HCT116 (cell line): Measurements from ENCODE around the gene PCCA. TPM values are rescaled to one million over a fixed set of nuclear protein-coding genes. Genes with fewer than 3 reads are reported as not detected.
A peak's percentile ranks its signal among the peaks of the same experiment; 100 is the strongest.

Source experiments
- ATAC-seq: fragments of 200-7000 bp; cut with Tn5 transposase; 2 replicates; pipeline ENCODE4 v1.9.1; 2020; ENCODE audit warnings: mild to moderate bottlenecking, moderate library complexity
- BruUV-seq: library from RNA; stranded (reverse); fragments of 400-500 nt; replicated peaks from 2 replicates; lab custom pipeline; 2021; lab: Mats Ljungman, UMichigan
- CTCF ChIA-PET: fragments of 300-600 bp; sonication (Branson Sonifier 250); formaldehyde crosslinking; loops from one replicate; lab custom pipeline; 2021; ENCODE audit warnings: antibody characterized with exemption; lab: Charles Lee
- POLR2A ChIA-PET: fragments of 300-600, 350-600 bp; sonication (Branson Sonifier 250); formaldehyde crosslinking; loops from one replicate; lab custom pipeline; 2021; ENCODE audit warnings: antibody characterized with exemption; lab: Charles Lee
- RAD21 ChIA-PET, 2 experiments: fragments of 300-600 bp; sonication (Branson Sonifier 250); formaldehyde crosslinking; loops; one replicate each; lab custom pipeline; 2023; ENCODE audit warnings: low total read pairs in 2 of 2; ENCODE audit not compliant: uncharacterized antibody in 2 of 2, unreplicated experiment in 2 of 2, low non-redundant PET in 1 of 2; lab: Charles Lee
- DNase-seq: peaks from one replicate; pipeline ENCODE4 v3.0.0-alpha.2; 2010; ENCODE audit warnings: low read depth, low spot score
- H2AFZ ChIP-seq: fragments of 200-600 bp; shearing (Covaris generic), sonication (generic); 2 replicates; pipeline ENCODE4 v1.6.1; 2017; ENCODE audit warnings: low read depth, mixed run types, mixed read lengths, antibody characterized with exemption, low read length; ENCODE audit not compliant: poor library complexity, severe bottlenecking
- H3K27ac ChIP-seq: 2 replicates; pipeline ENCODE4 v1.5.1; 2012; ENCODE audit warnings: low read depth, low read length
- H3K27me3 ChIP-seq: fragments of 200-600 bp; sonication (generic); 2 replicates; pipeline ENCODE4 v1.6.1; 2016; ENCODE audit warnings: mixed run types, low read length, mixed read lengths; ENCODE audit not compliant: insufficient read depth
- H3K36me3 ChIP-seq, 2 experiments: fragments of 200-500 bp in 1 of 2; fragments of 200-600 bp in 1 of 2; sonication (Bioruptor generic) in 1 of 2; sonication (generic) in 1 of 2; 2 replicates each; pipeline versions ENCODE4 v1.5.1 to v1.6.1; 2014 to 2016; ENCODE audit warnings: low read length in 2 of 2, inconsistent platforms in 1 of 2, mixed read lengths in 1 of 2, mixed run types in 1 of 2; ENCODE audit not compliant: insufficient read depth in 2 of 2, control insufficient read depth in 1 of 2
- H3K4me1 ChIP-seq, 2 experiments: fragments of 200-600 bp in 1 of 2; sonication (generic) in 1 of 2; 2 replicates each; pipeline versions ENCODE4 v1.5.1 to v1.6.1; 2012 to 2017; ENCODE audit warnings: low read length in 2 of 2, inconsistent platforms in 1 of 2, mild to moderate bottlenecking in 1 of 2, mixed read lengths in 1 of 2, mixed run types in 1 of 2, moderate library complexity in 1 of 2; ENCODE audit not compliant: insufficient read depth in 2 of 2, control insufficient read depth in 1 of 2
- H3K4me2 ChIP-seq: fragments of 200-600 bp; sonication (generic); 2 replicates; pipeline ENCODE4 v1.6.1; 2017; ENCODE audit warnings: mixed run types, low read length, mixed read lengths
- H3K4me3 ChIP-seq, 2 experiments: fragments of 200-600 bp in 1 of 2; sonication (generic) in 1 of 2; replicated peaks in 1 of 2; 2 replicates each; pipeline ENCODE4 v1.5.1; 2011 to 2016; ENCODE audit warnings: low read length in 2 of 2, control low read depth in 1 of 2, low read depth in 1 of 2, mild to moderate bottlenecking in 1 of 2, mixed read lengths in 1 of 2, mixed run types in 1 of 2
- H3K79me2 ChIP-seq: fragments of 200-600 bp; sonication (generic); 2 replicates; pipeline ENCODE4 v1.6.1; 2017; ENCODE audit warnings: mild to moderate bottlenecking, mixed run types, low read length, moderate library complexity, mixed read lengths; ENCODE audit not compliant: insufficient read depth
- H3K9ac ChIP-seq: fragments of 200-600 bp; sonication (generic); 2 replicates; pipeline ENCODE4 v1.6.1; 2016; ENCODE audit warnings: low read length, mixed read lengths
- H3K9me2 ChIP-seq: fragments of 200-600 bp; sonication (generic), shearing (Covaris generic); 2 replicates; pipeline ENCODE4 v1.6.1; 2017; ENCODE audit warnings: mixed run types, mild to moderate bottlenecking, moderate library complexity; ENCODE audit not compliant: insufficient read depth
- H3K9me3 ChIP-seq, 2 experiments: fragments of 200-500 bp in 1 of 2; fragments of 200-600 bp in 1 of 2; sonication (Bioruptor generic) in 1 of 2; sonication (generic) in 1 of 2; 2 replicates each; pipeline ENCODE4 v1.6.1; 2014 to 2017; ENCODE audit warnings: low read length in 2 of 2, mixed read lengths in 2 of 2, inconsistent platforms in 1 of 2, low read depth in 1 of 2, mild to moderate bottlenecking in 1 of 2, mixed run types in 1 of 2, moderate library complexity in 1 of 2; ENCODE audit not compliant: control insufficient read depth in 1 of 2, insufficient read depth in 1 of 2
- H4K20me1 ChIP-seq: fragments of 200-600 bp; sonication (generic), shearing (Covaris generic); 2 replicates; pipeline ENCODE4 v1.6.1; 2017; ENCODE audit warnings: mixed run types, mild to moderate bottlenecking, moderate library complexity; ENCODE audit not compliant: insufficient read depth
- CBX3 ChIP-seq: IDR thresholded peaks from 2 replicates; pipeline ENCODE4 v1.6.1; 2012; ENCODE audit warnings: low read depth
- EGR1 ChIP-seq: IDR thresholded peaks from 2 replicates; pipeline ENCODE4 v1.6.1; 2012; ENCODE audit warnings: low read depth
- ELF1 ChIP-seq: IDR thresholded peaks from 2 replicates; pipeline ENCODE4 v1.6.1; 2012; ENCODE audit warnings: low read depth, borderline replicate concordance
- EZH2 ChIP-seq: fragments of 200-600 bp; sonication (generic); IDR thresholded peaks from 2 replicates; pipeline ENCODE4 v1.6.1; 2017; ENCODE audit warnings: antibody characterized with exemption, mixed run types
- FOSL1 ChIP-seq: IDR thresholded peaks from 2 replicates; pipeline ENCODE4 v1.6.1; 2012; ENCODE audit warnings: low read depth
- JUND ChIP-seq: IDR thresholded peaks from 2 replicates; pipeline ENCODE4 v1.6.1; 2012
- RAD21 ChIP-seq: IDR thresholded peaks from 2 replicates; pipeline ENCODE4 v1.6.1; 2012; ENCODE audit warnings: low read depth, mild to moderate bottlenecking
- SIN3A ChIP-seq: IDR thresholded peaks from 2 replicates; pipeline ENCODE4 v1.6.1; 2012; ENCODE audit warnings: low read depth
- SP1 ChIP-seq: IDR thresholded peaks from 2 replicates; pipeline ENCODE4 v1.6.1; 2012; ENCODE audit warnings: low read depth
- ZFX ChIP-seq: fragments of 450-650 bp; IDR thresholded peaks from 2 replicates; pipeline ENCODE4 v1.6.1; 2017
- intact Hi-C: fragments of 100-400 bp; cut with micrococcal nuclease; formaldehyde crosslinking; loops from 2 replicates; pipeline ENCODE4 v1.10.0; 2022
- total RNA-seq: library from RNA; stranded (reverse); gene quantifications from one replicate; pipeline ENCODE4 v1.2.1, GENCODE V29; 2021; ENCODE audit not compliant: unreplicated experiment
- TF ChIP-seq, protein P1 (sequence below), 3 experiments: fragments of 200-600 bp in 1 of 3; sonication (generic) in 1 of 3; IDR thresholded peaks in 2 of 3; conservative IDR thresholded peaks in 1 of 3; 2 replicates each; pipeline ENCODE4 v1.5.1; 2012 to 2017; ENCODE audit warnings: low read depth in 2 of 3, low read length in 2 of 3, antibody characterized with exemption in 1 of 3, borderline replicate concordance in 1 of 3, control low read depth in 1 of 3, mild to moderate bottlenecking in 1 of 3, mixed read lengths in 1 of 3, mixed run types in 1 of 3, moderate library complexity in 1 of 3; ENCODE audit not compliant: insufficient read depth in 1 of 3
- TF ChIP-seq, protein P2 (sequence below): IDR thresholded peaks from 2 replicates; pipeline ENCODE4 v1.6.1; 2012; ENCODE audit warnings: low read depth
- TF ChIP-seq, protein P3 (sequence below): IDR thresholded peaks from 2 replicates; pipeline ENCODE4 v1.6.1; 2011; ENCODE audit warnings: mild to moderate bottlenecking, low read length, moderate library complexity; ENCODE audit not compliant: insufficient replicate concordance; ENCODE audit errors: extremely low read depth
- TF ChIP-seq, protein P4 (sequence below): IDR thresholded peaks from 2 replicates; pipeline ENCODE4 v1.6.1; 2012

PCCA gene
- total RNA-seq, 1 experiment from 2014 or later: 23.0 TPM

DNA sequence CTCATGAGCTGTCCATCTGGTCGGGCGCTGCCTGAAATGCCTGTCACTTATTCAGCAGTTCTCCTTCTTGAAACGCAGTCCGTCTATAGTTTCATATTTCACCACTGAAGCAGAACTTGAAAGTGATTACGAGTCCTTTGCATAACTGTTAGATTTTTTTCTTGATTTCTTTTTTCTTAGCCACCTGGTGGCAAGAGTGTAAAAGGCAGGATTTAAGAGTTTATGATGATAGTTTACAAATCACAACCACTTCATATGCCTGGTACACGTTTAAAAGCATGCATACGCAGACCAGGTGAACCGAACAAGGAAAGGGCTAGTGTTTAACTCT, 453.9 kb downstream of the PCCA start:
- no peak for TF ChIP-seq EGR1
- TF ChIP-seq ZFX: no peak
- TF ChIP-seq CBX3: no peak
- TF ChIP-seq, protein P1, sequence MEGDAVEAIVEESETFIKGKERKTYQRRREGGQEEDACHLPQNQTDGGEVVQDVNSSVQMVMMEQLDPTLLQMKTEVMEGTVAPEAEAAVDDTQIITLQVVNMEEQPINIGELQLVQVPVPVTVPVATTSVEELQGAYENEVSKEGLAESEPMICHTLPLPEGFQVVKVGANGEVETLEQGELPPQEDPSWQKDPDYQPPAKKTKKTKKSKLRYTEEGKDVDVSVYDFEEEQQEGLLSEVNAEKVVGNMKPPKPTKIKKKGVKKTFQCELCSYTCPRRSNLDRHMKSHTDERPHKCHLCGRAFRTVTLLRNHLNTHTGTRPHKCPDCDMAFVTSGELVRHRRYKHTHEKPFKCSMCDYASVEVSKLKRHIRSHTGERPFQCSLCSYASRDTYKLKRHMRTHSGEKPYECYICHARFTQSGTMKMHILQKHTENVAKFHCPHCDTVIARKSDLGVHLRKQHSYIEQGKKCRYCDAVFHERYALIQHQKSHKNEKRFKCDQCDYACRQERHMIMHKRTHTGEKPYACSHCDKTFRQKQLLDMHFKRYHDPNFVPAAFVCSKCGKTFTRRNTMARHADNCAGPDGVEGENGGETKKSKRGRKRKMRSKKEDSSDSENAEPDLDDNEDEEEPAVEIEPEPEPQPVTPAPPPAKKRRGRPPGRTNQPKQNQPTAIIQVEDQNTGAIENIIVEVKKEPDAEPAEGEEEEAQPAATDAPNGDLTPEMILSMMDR (IDR thresholded peaks at IDR 0.05 in 2 of 3, conservative IDR thresholded peaks at IDR 0.05 in 1 of 3; ENCODE audit: borderline replicate concordance in 1 of 3, insufficient read depth in 1 of 3, low read depth in 2 of 3, low read length in 2 of 3): peak; percentile 35 to 54 (median 50); a peak in 5 of 6 replicates
- TF ChIP-seq JUND: no peak
- TF ChIP-seq EZH2: no peak
- peak; percentile 43 for TF ChIP-seq RAD21
- Histone ChIP-seq H3K9me2 (no peaks in the 10 kb centered on the region), H3K79me2 (no peaks in the 10 kb centered on the region), H3K4me3 (no peak overlapping the region), H3K4me2 (no peak overlapping the region), H3K27me3 (no peaks in the 10 kb centered on the region), H3K4me1 (no peaks in the 10 kb centered on the region), H3K36me3 (no peaks in the 10 kb centered on the region), H3K27ac (no peak overlapping the region), H4K20me1 (no peaks in the 10 kb centered on the region), H3K9me3 (no peaks in the 10 kb centered on the region), H2AFZ (no peak overlapping the region), H3K9ac (no peak overlapping the region)
- ChIA-PET POLR2A (no interaction called here), RAD21 (no interaction called here), CTCF (no interaction called here)
- peak; percentile 61 for ATAC-seq
- DNase-seq: no peak
- BruUV-seq: no TSS peak
- intact Hi-C loops: no loop called here

DNA sequence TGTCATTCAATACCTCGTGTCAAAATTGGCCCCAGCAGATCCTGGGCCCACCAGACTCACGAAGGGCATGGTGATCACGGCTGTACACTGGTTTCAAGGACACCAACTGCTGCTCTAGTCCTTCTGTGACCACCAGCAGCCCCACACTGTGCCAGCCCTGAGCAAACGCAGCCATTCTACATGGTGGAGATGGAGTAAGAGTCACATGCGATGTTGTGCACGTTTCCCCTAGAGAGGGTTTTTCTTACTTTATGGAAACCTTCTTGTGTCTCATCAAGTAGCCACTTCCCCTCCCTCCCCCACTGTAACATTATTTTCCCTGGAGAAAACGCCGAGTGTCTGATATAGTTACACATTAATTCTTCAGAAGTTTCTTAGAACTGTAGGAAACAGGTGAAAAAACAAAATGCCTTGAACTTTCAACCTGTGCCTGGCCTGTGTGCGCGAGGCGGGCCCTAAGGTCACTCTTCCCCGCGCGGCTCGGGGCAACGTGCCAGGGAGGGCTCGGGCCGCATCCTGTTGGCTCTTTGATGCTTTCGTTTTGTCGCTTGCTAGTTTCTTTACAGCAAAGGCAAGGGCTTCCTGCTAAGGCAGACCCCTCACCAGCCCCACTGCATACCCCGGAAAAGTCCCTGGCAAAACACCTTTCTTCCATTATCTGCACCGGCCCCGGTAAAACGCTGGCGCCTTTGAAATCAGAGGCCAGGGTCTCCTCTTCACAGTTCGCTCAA, 455.1 kb downstream of the PCCA start:
- Histone ChIP-seq H4K20me1 (no peaks in the 10 kb centered on the region), H3K9ac (no peak overlapping the region), H3K4me3 (no peak overlapping the region), H3K27ac (no peak overlapping the region), H3K4me1 (no peaks in the 10 kb centered on the region), H3K36me3 (no peaks in the 10 kb centered on the region), H3K9me3 (no peaks in the 10 kb centered on the region), H3K9me2 (no peaks in the 10 kb centered on the region), H3K27me3 (no peaks in the 10 kb centered on the region), H3K4me2 (no peak overlapping the region), H2AFZ (no peak overlapping the region), H3K79me2 (no peaks in the 10 kb centered on the region)
- no peak for DNase-seq
- ChIA-PET CTCF (no interaction called here), POLR2A (no interaction called here), RAD21 (no interaction called here)
- no peak for ATAC-seq
- no TSS peak for BruUV-seq
- intact Hi-C loops: no loop called here
- TF ChIP-seq, protein P2, sequence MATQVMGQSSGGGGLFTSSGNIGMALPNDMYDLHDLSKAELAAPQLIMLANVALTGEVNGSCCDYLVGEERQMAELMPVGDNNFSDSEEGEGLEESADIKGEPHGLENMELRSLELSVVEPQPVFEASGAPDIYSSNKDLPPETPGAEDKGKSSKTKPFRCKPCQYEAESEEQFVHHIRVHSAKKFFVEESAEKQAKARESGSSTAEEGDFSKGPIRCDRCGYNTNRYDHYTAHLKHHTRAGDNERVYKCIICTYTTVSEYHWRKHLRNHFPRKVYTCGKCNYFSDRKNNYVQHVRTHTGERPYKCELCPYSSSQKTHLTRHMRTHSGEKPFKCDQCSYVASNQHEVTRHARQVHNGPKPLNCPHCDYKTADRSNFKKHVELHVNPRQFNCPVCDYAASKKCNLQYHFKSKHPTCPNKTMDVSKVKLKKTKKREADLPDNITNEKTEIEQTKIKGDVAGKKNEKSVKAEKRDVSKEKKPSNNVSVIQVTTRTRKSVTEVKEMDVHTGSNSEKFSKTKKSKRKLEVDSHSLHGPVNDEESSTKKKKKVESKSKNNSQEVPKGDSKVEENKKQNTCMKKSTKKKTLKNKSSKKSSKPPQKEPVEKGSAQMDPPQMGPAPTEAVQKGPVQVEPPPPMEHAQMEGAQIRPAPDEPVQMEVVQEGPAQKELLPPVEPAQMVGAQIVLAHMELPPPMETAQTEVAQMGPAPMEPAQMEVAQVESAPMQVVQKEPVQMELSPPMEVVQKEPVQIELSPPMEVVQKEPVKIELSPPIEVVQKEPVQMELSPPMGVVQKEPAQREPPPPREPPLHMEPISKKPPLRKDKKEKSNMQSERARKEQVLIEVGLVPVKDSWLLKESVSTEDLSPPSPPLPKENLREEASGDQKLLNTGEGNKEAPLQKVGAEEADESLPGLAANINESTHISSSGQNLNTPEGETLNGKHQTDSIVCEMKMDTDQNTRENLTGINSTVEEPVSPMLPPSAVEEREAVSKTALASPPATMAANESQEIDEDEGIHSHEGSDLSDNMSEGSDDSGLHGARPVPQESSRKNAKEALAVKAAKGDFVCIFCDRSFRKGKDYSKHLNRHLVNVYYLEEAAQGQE: no peak
- TF ChIP-seq SIN3A: no peak
- TF ChIP-seq, protein P3, sequence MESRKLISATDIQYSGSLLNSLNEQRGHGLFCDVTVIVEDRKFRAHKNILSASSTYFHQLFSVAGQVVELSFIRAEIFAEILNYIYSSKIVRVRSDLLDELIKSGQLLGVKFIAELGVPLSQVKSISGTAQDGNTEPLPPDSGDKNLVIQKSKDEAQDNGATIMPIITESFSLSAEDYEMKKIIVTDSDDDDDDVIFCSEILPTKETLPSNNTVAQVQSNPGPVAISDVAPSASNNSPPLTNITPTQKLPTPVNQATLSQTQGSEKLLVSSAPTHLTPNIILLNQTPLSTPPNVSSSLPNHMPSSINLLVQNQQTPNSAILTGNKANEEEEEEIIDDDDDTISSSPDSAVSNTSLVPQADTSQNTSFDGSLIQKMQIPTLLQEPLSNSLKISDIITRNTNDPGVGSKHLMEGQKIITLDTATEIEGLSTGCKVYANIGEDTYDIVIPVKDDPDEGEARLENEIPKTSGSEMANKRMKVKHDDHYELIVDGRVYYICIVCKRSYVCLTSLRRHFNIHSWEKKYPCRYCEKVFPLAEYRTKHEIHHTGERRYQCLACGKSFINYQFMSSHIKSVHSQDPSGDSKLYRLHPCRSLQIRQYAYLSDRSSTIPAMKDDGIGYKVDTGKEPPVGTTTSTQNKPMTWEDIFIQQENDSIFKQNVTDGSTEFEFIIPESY: no peak
- TF ChIP-seq FOSL1: no peak
- TF ChIP-seq, protein P4, sequence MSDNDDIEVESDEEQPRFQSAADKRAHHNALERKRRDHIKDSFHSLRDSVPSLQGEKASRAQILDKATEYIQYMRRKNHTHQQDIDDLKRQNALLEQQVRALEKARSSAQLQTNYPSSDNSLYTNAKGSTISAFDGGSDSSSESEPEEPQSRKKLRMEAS: no peak
- TF ChIP-seq SP1: no peak
- no peak for TF ChIP-seq ELF1
- no peak for TF ChIP-seq JUND
